ENCODE results near the gene FGFR3.

DNA sequence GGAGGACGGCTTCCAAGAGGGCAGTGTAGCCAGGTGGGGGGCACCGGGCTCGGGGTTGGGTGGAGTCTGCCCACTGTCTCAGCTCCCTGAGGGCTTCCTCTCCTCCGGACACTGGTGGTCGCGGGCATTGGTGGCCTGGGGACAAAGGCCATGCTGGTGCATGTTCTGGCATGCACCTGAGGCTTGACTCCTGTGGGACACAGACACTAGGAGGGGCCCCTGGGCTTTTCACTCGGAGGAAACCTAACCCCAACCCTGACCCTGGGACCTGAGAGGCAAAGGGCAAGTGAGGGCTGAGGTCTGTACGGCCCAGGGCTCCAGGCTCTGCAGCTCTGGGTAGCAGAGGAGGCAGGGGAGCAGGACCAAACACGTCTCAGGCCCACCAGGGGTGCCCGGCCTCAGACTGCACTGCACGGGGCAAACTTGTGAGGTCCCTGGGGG, 22.3 kb upstream of the FGFR3 start:
- TF ChIP-seq, protein P1, sequence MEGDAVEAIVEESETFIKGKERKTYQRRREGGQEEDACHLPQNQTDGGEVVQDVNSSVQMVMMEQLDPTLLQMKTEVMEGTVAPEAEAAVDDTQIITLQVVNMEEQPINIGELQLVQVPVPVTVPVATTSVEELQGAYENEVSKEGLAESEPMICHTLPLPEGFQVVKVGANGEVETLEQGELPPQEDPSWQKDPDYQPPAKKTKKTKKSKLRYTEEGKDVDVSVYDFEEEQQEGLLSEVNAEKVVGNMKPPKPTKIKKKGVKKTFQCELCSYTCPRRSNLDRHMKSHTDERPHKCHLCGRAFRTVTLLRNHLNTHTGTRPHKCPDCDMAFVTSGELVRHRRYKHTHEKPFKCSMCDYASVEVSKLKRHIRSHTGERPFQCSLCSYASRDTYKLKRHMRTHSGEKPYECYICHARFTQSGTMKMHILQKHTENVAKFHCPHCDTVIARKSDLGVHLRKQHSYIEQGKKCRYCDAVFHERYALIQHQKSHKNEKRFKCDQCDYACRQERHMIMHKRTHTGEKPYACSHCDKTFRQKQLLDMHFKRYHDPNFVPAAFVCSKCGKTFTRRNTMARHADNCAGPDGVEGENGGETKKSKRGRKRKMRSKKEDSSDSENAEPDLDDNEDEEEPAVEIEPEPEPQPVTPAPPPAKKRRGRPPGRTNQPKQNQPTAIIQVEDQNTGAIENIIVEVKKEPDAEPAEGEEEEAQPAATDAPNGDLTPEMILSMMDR (IDR thresholded peaks at IDR 0.05; ENCODE audit: low read length) = no peak
- TF ChIP-seq EZH2 (optimal IDR thresholded peaks at IDR 0.05; ENCODE audit: low read depth, low read length) = no peak
- no peak for TF ChIP-seq EZH2phosphoT487 (IDR thresholded peaks at IDR 0.05; ENCODE audit: low read length)
